ENCODE results near the gene CACNG6.
"Not testable (repeated sequence)": the region's sequence is repeated elsewhere in the genome, so short reads cannot be mapped to it uniquely, and the experiment has no call there.

CACNG6 gene

DNA sequence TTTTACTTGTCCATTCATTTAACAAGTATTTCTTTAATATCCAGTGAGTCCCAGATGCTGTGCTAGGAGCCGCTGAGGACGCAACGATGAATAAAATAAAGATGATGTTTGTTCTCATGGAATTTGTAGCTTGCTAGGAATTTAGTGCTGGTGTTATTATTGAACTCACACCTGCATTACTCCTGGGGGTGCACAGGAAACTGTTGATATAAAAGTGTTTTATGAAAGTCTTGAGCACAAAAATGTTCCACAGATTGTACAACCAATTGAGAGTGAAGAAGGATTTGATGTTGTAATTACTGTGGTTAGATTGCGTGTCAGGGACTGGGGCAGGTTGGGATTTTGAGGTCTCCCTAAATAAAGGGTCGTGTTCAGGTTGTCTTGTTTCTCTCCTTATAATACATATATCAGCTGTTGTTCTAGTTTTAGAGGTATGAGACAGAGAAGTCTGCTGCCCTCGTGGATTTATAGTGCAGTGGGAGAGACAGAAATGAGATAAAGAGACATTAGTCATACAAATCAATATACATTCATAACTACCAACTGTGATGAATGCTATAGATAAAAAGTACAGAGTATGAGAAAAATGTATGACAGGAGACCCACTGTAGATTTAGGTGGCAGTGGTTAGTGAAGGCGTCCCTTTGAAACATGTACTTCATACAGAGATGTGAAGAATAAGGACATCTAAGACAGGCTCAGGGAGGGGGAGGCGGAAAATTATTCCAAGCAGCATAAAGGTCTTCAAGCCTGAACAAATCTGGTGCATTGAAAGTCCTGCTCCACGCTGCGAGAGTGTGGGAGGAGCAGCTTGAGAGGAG is 11.3 kb downstream of the CACNG6 start:
- DNase-seq = no peak

- no peak for DNase-seq
Observed at GRCh38 chr19:54009440-54009839, 18.0 kb downstream of the CACNG6 start.

DNA sequence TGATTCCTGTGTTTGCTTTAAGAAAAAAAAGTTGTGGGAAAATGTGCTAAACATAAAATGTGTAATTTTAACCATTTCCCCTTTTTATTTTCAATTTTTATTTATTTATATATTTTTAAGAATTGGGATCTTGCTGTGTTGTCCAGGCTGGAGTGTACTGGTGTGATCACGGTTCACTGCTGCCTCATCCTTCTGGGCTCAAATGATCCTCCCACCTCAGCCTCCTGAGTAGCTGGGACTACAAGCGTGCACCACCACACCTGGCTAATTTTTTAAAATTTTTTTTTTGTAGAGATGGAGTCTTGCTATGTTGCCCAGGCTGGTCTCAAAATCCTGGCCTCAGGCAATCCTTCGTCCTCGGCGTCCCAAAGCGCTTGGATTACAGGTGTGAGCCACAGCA is 19.0 kb downstream of the CACNG6 start:
- no peak for DNase-seq

DNA sequence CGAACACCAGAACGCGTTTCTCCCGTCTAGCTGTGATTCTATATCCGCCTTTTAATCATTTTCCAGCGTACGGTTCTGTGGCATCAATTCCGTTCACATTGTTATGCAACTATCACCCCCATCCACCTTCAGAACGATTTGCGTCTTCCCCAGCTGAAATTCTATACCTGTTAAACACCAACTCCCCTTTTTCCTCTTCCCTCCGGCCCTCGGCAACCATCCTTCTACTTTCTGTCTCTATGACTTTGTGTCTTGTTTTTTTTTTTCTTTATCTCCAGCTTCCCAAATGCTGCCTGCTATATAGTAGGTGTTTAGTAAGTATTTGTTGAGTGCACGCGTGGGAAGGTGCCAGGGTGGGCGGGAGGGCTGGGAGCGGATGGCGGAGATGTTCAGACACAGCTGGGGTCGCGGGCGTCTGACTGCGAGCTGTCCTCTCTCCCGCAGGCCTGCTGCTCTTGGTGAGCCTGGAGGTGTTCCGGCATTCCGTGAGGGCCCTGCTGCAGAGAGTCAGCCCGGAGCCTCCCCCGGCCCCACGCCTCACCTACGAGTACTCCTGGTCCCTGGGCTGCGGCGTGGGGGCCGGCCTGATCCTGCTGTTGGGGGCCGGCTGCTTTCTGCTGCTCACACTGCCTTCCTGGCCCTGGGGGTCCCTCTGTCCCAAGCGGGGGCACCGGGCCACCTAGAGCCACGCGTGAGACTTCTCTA is 20.2 kb downstream of the CACNG6 start:
- no peak for DNase-seq

DNA sequence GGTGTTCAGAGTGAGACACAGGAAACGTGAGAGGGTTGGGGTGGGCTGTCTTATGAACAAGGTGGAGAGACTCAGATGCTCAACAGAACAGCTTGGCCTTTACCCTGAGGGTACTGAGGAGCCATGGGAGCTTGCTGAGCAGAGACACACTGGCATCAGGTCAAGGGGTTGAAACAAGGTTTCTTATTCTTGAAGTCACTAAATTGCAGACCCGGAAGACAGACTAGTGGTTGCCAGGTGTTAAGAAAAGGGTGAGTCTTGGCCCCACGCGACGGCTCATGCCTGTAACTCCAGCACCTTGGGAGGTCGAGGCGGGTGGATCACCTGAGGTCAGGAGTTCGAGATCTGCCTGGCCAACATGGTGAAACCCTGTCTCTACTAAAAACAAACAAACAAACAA is 22.4 kb downstream of the CACNG6 start:
- DNase-seq = no peak

DNA sequence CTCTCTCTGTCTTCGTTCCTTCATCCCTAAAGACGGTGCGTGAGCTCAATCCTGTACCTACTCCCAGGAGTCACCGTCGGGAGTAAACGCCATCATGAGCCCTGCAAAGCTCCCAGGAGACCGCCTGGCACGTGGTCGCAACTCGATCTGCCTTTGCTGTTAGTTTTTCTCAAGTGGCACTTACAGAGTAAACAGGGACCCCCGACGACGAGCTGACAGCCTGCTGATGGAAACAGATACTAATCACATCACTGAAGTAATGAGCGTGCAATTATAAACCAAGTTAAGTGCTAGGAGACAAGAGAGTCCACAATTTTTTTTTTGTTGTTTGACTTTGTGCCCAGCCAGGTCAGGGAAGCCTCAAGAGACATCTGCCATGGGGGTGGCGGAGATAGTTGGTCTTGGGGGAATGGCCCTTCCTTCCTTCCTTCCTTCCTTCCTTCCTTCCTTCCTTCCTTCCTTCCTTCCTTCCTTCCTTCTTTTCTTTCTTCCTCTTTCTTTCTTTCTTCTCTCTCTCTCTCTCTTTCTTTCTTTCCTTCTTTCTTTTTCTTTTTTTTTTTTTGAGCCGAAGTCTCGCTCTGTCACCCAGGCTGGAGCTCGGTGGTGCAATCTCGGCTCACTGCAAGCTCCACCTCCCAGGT is 23.6 kb downstream of the CACNG6 start:
- DNase-seq = no peak

DNA sequence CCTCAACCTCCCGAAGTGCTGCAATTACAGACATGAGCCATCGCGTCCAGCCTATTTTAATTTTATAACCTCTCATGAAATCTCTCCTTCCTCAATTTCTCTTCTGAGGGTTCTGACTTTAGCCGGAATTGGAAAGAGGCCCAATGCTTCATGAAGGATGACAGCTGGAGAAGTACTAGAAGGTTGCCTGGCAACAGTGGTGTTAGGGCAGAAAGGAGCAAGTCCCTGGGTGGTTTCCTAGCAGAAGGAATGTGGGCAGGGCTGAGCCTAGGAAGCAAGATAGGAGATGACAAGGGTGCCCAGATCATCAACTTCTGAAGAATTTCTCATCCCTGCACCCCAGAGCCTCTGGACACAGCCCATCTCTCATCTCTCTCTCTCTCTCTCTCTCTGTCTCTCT is 25.8 kb downstream of the CACNG6 start:
- DNase-seq = peak; percentile 34

DNA sequence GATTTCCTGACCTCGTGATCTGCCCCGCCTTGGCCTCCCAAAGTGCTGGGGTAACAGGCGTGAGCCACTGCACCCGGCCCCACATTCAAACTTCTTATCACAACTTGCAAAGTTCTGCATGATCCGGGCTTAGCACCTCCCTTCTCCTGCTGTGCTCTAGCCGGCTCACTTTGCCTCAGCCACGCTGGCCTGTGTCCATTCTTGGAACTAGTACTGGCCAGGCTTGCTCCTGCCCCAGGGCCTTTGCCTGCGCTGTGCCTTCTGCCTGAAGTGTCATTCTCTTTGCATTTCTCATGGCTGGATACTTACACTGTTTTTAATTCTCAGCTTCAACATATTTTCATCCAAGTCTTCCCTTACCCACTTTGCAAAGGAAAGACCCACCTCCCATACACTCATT is 29.9 kb downstream of the CACNG6 start:
- DNase-seq = no peak

GRCh38 chr19:54021932-54022331 is 30.5 kb downstream of the CACNG6 start:
- no peak for DNase-seq

DNA sequence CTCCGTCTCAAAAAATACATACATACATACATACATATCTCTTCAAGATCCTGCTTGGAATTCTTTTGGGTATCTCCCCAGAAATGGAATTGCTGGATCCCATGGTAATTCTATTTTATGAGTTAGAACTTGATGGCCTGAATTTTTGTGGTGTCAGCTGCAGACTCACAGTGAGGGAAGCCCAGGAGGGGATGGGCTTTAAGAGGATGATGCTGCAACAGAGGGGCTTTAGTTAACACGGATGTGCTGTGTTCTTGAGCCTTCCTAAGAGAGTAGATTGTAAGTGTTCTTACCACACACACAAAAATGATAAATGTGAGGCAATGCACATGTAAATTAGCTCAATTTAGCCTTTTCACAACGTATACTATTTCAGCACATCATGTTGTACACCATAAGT is 31.8 kb downstream of the CACNG6 start:
- DNase-seq = no peak

DNA sequence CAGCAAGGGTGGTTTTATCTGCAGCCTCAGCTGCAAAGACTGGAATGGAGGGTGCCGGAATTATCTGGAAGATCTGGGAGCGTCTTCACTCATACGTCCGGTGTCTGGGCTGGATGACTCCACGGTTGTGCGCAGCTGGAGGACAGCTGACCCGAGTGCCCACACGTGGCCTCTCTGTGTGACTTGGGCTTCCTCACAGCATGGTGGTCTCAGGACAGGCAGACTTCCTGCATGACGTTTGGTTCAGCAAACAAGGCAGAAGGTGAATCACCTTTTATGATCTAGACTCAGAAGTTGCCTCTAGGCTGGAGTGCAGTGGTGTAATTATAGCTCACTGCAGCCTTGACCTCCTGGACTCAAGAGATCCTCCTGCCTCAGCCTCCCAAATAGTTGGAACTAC is 33.2 kb downstream of the CACNG6 start:
- no peak for DNase-seq

DNA sequence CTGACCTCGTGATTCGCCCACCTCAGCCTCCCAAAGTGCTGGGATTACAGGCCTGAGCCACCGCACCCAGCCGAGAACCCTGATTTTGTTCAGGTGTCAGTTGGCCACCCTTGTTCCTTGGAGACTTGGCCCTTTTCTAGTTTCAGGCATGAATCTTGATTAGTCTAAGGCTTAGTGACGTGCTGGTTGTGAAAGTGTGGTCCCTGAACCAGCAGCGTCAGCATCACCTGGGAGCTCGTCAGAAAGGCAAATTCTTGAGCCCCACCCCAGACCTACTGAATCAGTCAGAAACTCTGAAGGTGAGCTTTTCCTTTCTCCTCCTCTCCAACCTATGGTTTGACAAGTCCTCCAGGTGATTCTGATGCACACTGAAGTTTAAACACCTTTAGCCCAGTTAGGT is 35.2 kb downstream of the CACNG6 start:
- DNase-seq = no peak

DNA sequence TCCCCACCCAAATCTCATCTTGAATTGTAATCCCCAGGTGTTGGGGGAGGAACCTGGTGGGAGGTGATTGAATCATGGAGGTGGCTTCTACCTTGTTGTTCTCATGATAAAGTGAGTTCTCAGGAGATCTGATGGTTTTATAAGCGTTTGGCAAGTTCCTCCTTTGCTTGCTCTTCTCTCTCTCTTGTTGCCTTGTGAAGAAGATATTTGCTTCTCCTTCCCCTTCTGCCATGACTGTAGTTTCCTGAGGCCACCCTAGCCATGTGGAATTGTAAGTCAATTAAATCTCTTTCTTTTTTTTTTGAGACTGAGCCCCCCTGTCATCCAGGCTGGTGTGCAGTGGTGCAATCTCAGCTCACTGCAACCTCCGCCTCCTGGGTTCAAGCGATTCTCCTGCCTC is 37.9 kb downstream of the CACNG6 start:
- no peak for DNase-seq

DNA sequence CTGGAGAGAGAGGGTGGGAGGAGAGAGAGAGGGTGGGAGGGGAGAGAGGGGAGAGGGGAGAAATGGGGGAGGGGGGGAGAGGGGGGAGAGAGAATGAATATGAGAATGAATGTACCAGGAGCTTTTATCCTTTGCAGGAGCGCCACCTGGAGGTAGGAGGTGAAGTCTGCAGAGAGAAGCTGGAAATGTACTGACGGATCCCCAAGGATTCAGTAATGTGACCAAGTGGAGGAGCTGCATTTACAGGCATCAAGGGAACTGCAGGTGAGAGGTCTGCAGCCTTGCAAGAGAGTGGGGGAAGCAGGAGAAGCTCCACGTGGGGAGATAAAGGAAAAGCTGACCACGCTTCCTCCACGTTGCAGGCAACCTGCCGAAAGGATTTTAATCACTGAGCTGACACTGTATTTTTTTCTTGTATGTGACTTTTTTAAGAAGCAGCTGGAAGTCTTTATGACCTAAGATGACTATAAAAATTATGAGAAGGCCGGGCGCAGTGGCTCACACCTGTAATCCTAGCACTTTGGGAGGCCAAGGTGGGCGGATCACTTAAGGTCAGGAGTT is 38.6 kb downstream of the CACNG6 start:
- DNase-seq = peak; percentile 59

- DNase-seq = peak; percentile 6
Observed at GRCh38 chr19:54030895-54031586, 39.6 kb downstream of the CACNG6 start.

DNA sequence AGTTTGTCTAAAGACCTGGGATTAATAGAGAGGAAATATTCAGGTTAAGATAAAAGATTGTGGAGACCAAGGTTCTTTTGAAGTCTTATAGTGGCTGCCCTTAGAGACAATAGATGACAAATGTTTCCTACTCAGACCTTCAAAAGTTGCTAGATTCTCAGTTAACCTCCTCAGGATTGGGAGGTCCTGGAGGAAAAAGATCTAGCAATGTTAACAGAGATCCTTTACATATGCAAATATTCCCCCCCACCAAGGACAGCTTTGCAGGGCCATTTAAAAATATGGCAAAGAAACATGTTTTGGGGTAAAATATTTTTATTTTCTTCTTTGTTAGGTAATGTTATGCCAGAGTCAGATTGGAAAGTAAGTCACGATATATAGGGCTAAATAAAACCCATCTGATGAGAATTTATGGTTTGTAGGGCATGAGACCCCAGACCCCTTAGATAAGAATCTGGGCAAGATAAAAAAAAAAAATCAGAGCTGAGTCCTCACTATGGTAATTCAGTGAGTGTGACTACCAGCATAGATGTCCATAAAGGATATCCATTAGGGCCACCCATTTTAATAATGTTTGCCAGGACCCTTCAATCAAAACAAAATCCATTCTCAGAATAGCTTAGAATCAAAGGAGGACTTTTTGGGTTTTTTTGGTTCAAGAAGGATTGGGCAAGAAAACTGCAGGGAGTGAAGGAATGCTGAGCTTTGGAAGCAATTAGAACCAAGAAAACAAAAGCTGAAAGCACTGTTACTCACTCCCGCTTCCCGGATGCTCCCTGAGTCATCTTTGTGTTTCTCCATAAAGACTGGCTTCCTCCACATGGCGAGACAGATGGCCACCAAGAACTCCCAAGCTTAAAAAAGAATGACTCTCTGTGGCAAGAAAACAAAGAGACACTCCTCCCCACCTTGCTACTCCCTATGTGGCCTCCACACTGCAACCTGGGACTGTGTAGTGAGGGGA is 44.1 kb downstream of the CACNG6 start:
- peak; percentile 86 for DNase-seq

- DNase-seq = not testable (repeated sequence)
Observed at GRCh38 chr19:54036542-54036941, 45.1 kb downstream of the CACNG6 start.

DNA sequence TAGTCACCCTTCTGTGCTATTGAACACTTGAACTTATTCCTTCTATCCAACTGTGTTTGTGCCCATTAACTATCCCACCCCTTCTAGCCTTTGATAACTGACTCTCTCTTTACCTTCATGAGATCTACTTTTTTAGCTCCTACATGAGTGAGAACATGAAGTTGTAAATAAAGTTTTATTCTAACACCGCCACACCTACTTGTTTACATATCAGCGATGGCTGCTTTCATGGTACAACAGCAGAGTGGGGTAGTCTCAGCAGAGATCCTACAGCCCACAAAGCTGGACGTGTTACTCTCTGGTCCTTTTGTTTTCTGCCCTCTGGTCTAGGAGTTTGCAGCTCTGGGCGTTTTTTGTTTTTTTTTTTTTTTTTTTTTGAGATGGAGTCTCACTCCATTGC is 48.6 kb downstream of the CACNG6 start:
- no peak for DNase-seq

GRCh38 chr19:54041969-54042606 is 50.7 kb downstream of the CACNG6 start:
- no peak for DNase-seq

DNA sequence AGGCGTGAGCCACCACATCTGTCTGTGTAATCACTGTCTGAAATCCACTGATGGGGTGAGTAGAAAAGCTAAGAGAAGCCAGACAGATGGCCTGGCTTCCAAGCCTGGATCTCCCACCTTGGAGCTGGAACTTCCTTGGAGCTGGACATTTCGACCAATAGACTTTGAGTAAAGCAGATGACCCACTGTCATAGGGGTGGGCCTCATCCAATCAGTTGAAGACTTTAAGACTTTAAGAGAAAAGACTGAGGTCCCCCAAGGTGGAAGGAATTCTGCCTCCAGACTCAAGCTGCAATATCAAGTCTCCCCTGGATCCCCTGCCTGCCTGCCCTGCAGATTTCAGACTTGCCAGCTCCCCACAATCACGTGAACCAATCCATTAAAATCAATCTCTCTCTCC is 51.6 kb downstream of the CACNG6 start:
- no peak for DNase-seq

DNA sequence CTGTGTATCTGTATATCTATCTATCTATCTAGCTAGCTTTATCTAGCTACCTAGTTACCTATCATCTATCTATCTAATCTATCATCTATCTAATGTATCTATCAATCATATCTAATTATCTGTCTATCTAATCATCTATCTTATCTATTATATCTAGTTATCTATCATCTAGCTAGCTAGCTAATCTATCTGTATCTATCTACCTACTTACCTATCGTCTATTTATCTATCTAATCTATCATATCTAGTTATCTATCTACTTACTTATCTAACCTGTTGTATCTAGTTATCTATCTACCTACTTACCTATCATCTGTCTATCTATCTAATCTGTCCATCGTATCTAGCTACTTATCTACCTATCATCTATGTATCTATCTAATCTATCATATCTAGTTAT is 54.3 kb downstream of the CACNG6 start:
- no peak for DNase-seq
